Keratinocyte (primary cell): Measurements from ENCODE around the gene FLII. TPM values are rescaled to one million over a fixed set of nuclear protein-coding genes. Genes with fewer than 3 reads are reported as not detected.

Experiments used
- DNase-seq: peaks from one replicate; pipeline ENCODE4 v3.0.0-alpha.2; 2011; ENCODE audit warnings: low read depth, missing footprints, low spot score
- FAIRE-seq: peaks from 2 replicates; lab custom pipeline; 2011; peaks lifted over from hg19 to GRCh38; lab: Jason Lieb, UNC
- H2AFZ ChIP-seq: 2 replicates; pipeline ENCODE4 v1.6.0; 2012; ENCODE audit warnings: low read length, control low read depth, inconsistent platforms; ENCODE audit not compliant: control insufficient read depth
- H3K27ac ChIP-seq: 2 replicates; pipeline ENCODE4 v1.5.1; 2011; ENCODE audit warnings: low read length; ENCODE audit not compliant: control insufficient read depth, insufficient read depth
- H3K27me3 ChIP-seq: 3 replicates; pipeline ENCODE4 v1.6.0; 2011; ENCODE audit warnings: low read length; ENCODE audit not compliant: control insufficient read depth, insufficient read depth; ENCODE audit errors: extremely low read depth
- H3K36me3 ChIP-seq, 2 experiments: 2 replicates in 1 of 2; 3 replicates in 1 of 2; pipeline ENCODE4 v1.5.1; 2011; ENCODE audit warnings: low read length in 2 of 2, mild to moderate bottlenecking in 1 of 2; ENCODE audit not compliant: control insufficient read depth in 2 of 2, insufficient read depth in 2 of 2; ENCODE audit errors: extremely low read depth in 1 of 2
- H3K4me1 ChIP-seq: 3 replicates; pipeline ENCODE4 v1.5.1; 2011; ENCODE audit warnings: low read length; ENCODE audit not compliant: control insufficient read depth, insufficient read depth; ENCODE audit errors: extremely low read depth
- H3K4me2 ChIP-seq: 3 replicates; pipeline ENCODE4 v1.6.0; 2011; ENCODE audit warnings: low read depth, low read length; ENCODE audit not compliant: control insufficient read depth, insufficient read depth; ENCODE audit errors: extremely low read depth
- H3K4me3 ChIP-seq, 3 experiments: fragments of 200-600 bp in 1 of 3; sonication (generic) in 1 of 3; 2 replicates in 2 of 3; 3 replicates in 1 of 3; pipeline ENCODE4 v1.5.1; 2011 to 2016; ENCODE audit warnings: low read length in 3 of 3, mild to moderate bottlenecking in 3 of 3, control low read depth in 2 of 3, inconsistent platforms in 1 of 3, low read depth in 1 of 3, mixed read lengths in 1 of 3, mixed run types in 1 of 3, moderate library complexity in 1 of 3; ENCODE audit not compliant: control insufficient read depth in 2 of 3, insufficient read depth in 2 of 3; ENCODE audit errors: extremely low read depth in 1 of 3
- H3K79me2 ChIP-seq: 2 replicates; pipeline ENCODE4 v1.6.0; 2012; ENCODE audit warnings: low read length; ENCODE audit not compliant: control insufficient read depth, insufficient read depth
- H3K9ac ChIP-seq: 3 replicates; pipeline ENCODE4 v1.6.0; 2011; ENCODE audit warnings: low read length; ENCODE audit not compliant: control insufficient read depth, insufficient read depth; ENCODE audit errors: extremely low read depth
- H3K9me1 ChIP-seq: 3 replicates; pipeline ENCODE4 v1.6.0; 2011; ENCODE audit warnings: low read length; ENCODE audit not compliant: control insufficient read depth, insufficient read depth; ENCODE audit errors: extremely low read depth
- H3K9me3 ChIP-seq: 2 replicates; pipeline ENCODE4 v1.5.1; 2012; ENCODE audit warnings: low read depth, low read length; ENCODE audit not compliant: control insufficient read depth
- H4K20me1 ChIP-seq: 3 replicates; pipeline ENCODE4 v1.6.0; 2011; ENCODE audit warnings: low read length; ENCODE audit not compliant: control insufficient read depth, insufficient read depth; ENCODE audit errors: extremely low read depth
- EZH2 ChIP-seq: IDR thresholded peaks from one replicate; pipeline ENCODE4 v1.6.1; 2012; ENCODE audit warnings: inconsistent platforms, mild to moderate bottlenecking, low read length, moderate library complexity
- dilution Hi-C: fragments of 300-500 bp; cut with MboI; formaldehyde crosslinking; loops from one replicate; pipeline ENCODE4 v1.7.0; 2020; ENCODE audit warnings: low sequenced_read_pairs; ENCODE audit not compliant: extremely low pct_ligation_motif_present
- polyA plus RNA-seq, 5 experiments: library from polyadenylated mRNA; depleted of rRNA in 3 of 5; stranded (reverse) in 3 of 5; stranded (forward) in 1 of 5; unstranded in 1 of 5; fragments of >200 nt; gene quantifications; 1 replicate in 1 of 5; 2 replicates in 3 of 5; 3 replicates in 1 of 5; pipeline versions ENCODE4 v1.2.1 to v1.2.3, GENCODE V29; 2011 to 2012; ENCODE audit warnings: missing spikeins in 2 of 5, low read depth in 1 of 5, low replicate concordance in 1 of 5
- TF ChIP-seq, protein P1 (sequence below), 3 experiments: IDR thresholded peaks in 1 of 3; conservative IDR thresholded peaks in 1 of 3; optimal IDR thresholded peaks in 1 of 3; 2 replicates in 2 of 3; 3 replicates in 1 of 3; pipeline versions ENCODE3 to v1.5.1; 2011; ENCODE audit warnings: low read length in 3 of 3, mild to moderate bottlenecking in 3 of 3, moderate library complexity in 2 of 3, control low read depth in 1 of 3, inconsistent platforms in 1 of 3; ENCODE audit not compliant: insufficient read depth in 2 of 3; ENCODE audit errors: extremely low read depth in 1 of 3

Gene FLII
- polyA plus RNA-seq, 1 donor (not counting 4 experiments of a cell fraction or from before 2014, with no cell fraction given): 376 TPM

DNA sequence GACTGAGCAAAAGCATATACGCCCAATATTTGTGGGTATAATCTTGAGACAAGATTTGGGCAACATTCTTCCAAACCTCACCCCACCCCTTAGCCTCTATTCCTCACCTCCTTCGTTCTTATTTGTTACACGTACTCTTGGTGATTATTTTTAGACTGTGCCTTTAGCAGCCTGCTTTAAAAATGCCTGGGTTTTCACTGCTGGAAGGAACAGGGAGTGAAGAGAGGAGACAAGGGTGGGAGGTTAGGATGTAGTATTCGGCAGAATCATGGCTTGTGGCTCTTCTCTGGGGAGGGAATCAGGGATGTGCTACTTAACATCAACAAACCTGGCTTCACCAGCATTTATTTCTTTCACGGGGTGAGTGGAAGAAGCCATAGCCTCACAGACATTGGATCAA, 63.3 kb downstream of the FLII start:
- no peaks in the 10 kb centered on the region for H3K27me3 ChIP-seq
- H3K79me2 ChIP-seq: peaks cover 78% of the 10 kb centered on the region
- peaks cover 5% of the 10 kb centered on the region for H3K9me1 ChIP-seq
- peaks cover 33% of the 10 kb centered on the region for H4K20me1 ChIP-seq
- dilution Hi-C loops: no loop called here
- H3K4me3 ChIP-seq: no peak overlapping the region
- no peak for DNase-seq
- H3K4me1 ChIP-seq: peaks cover 20% of the 10 kb centered on the region
- no peak overlapping the region for H3K27ac ChIP-seq
- no peak for TF ChIP-seq EZH2
- TF ChIP-seq, protein P1, sequence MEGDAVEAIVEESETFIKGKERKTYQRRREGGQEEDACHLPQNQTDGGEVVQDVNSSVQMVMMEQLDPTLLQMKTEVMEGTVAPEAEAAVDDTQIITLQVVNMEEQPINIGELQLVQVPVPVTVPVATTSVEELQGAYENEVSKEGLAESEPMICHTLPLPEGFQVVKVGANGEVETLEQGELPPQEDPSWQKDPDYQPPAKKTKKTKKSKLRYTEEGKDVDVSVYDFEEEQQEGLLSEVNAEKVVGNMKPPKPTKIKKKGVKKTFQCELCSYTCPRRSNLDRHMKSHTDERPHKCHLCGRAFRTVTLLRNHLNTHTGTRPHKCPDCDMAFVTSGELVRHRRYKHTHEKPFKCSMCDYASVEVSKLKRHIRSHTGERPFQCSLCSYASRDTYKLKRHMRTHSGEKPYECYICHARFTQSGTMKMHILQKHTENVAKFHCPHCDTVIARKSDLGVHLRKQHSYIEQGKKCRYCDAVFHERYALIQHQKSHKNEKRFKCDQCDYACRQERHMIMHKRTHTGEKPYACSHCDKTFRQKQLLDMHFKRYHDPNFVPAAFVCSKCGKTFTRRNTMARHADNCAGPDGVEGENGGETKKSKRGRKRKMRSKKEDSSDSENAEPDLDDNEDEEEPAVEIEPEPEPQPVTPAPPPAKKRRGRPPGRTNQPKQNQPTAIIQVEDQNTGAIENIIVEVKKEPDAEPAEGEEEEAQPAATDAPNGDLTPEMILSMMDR (optimal IDR thresholded peaks at IDR 0.05 in 1 of 3, IDR thresholded peaks at IDR 0.05 in 1 of 3, conservative IDR thresholded peaks at IDR 0.05 in 1 of 3; ENCODE audit: extremely low read depth in 1 of 3, insufficient read depth in 2 of 3, low read length in 3 of 3): no peak
- H2AFZ ChIP-seq: no peak overlapping the region
- no peak overlapping the region for H3K4me2 ChIP-seq
- no peak for FAIRE-seq
- no peak overlapping the region for H3K9ac ChIP-seq
- H3K9me3 ChIP-seq: no peaks in the 10 kb centered on the region
- peaks cover 16 to 38% of the 10 kb centered on the region in 2 experiments for H3K36me3 ChIP-seq

Other genes starting within 250 kb of the FLII start
- gene ATPAF2, start 219.6 kb downstream of the FLII start, polyA plus RNA-seq: 22.4 to 24.4 TPM (median 23.6 TPM) in 3 replicates
- gene GID4, start 219.3 kb downstream of the FLII start, polyA plus RNA-seq: 15.2 to 17.6 TPM (median 16.8 TPM) in 3 replicates
- gene DRG2, start 170.8 kb downstream of the FLII start, polyA plus RNA-seq: 33.3 to 49.2 TPM (median 36.4 TPM) in 3 replicates
- 0.20 to 0.53 TPM (median 0.25 TPM) in 3 replicates for gene MYO15A, start 150.0 kb downstream of the FLII start, polyA plus RNA-seq
- 41.5 to 71.3 TPM (median 50.2 TPM) in 3 replicates for gene ALKBH5, start 74.9 kb downstream of the FLII start, polyA plus RNA-seq
- gene LLGL1, start 33.1 kb downstream of the FLII start, polyA plus RNA-seq: 13.8 to 24.7 TPM (median 22.6 TPM) in 3 replicates
- 7.9 to 12.8 TPM (median 9.1 TPM) in 3 replicates for gene MIEF2, start 1.9 kb upstream of the FLII start, polyA plus RNA-seq
- gene TOP3A, start 56.3 kb upstream of the FLII start, polyA plus RNA-seq: 6.9 to 11.7 TPM (median 11.6 TPM) in 3 replicates
- gene SMCR8, start 56.6 kb upstream of the FLII start, polyA plus RNA-seq: 6.2 to 12.4 TPM (median 7.8 TPM) in 3 replicates
- 11.7 to 15.7 TPM (median 14.6 TPM) in 3 replicates for gene SHMT1, start 104.8 kb upstream of the FLII start, polyA plus RNA-seq
- 0.31 to 1.7 TPM in 2 of 3 replicates, not detected in the other for gene EVPLL, start 119.0 kb upstream of the FLII start, polyA plus RNA-seq
- gene LGALS9C, start 218.1 kb upstream of the FLII start, polyA plus RNA-seq: 1.7 to 6.8 TPM (median 5.7 TPM) in 3 replicates